SK-N-SH (cell line): Measurements from ENCODE around the gene SIM1. TPM values are rescaled to one million over a fixed set of nuclear protein-coding genes. Genes with fewer than 3 reads are reported as not detected.

ENCODE experiments used
- CTCF ChIA-PET: fragments of 300-600, 350-600 bp; formaldehyde crosslinking; extraction: SDS; loops from one replicate; lab custom pipeline; 2021; lab: Yijun Ruan, JAX
- POLR2A ChIA-PET: fragments of 350-600 bp; sonication (Branson Sonifier 250); formaldehyde crosslinking; extraction: SDS; loops from one replicate; lab custom pipeline; 2020; ENCODE audit warnings: antibody characterized with exemption, inconsistent platforms; lab: Yijun Ruan, JAX
- DNase-seq: peaks from one replicate; pipeline ENCODE4 v3.0.0; 2012
- H2AFZ ChIP-seq: fragments of 200-600 bp; sonication (generic); 2 replicates; pipeline ENCODE4 v1.8.1; 2016; ENCODE audit warnings: antibody characterized with exemption, mild to moderate bottlenecking, low read depth
- H3F3A ChIP-seq: fragments of 200-600 bp; sonication (generic); replicated peaks from 2 replicates; pipeline ENCODE3; 2016; ENCODE audit warnings: antibody characterized with exemption, mild to moderate bottlenecking; ENCODE audit not compliant: insufficient read depth
- H3K27ac ChIP-seq, 2 experiments: fragments of 200-500 bp in 1 of 2; fragments of 200-600 bp in 1 of 2; sonication (Bioruptor generic) in 1 of 2; sonication (generic), shearing (Covaris generic) in 1 of 2; 2 replicates each; pipeline versions ENCODE4 v1.5.1 to v1.6.1; 2014 to 2016; ENCODE audit warnings: low read depth in 2 of 2, inconsistent platforms in 1 of 2, low read length in 1 of 2, mild to moderate bottlenecking in 1 of 2, mixed read lengths in 1 of 2
- H3K27me3 ChIP-seq: fragments of 200-600 bp; sonication (generic), shearing (Covaris generic); 2 replicates; pipeline ENCODE4 v1.6.1; 2016; ENCODE audit warnings: mixed run types; ENCODE audit not compliant: insufficient read depth
- H3K36me3 ChIP-seq, 2 experiments: fragments of 200-500 bp in 1 of 2; fragments of 200-600 bp in 1 of 2; sonication (Bioruptor generic) in 1 of 2; sonication (generic) in 1 of 2; replicated peaks in 1 of 2; 2 replicates each; pipeline versions ENCODE3 to v1.5.1; 2014 to 2016; ENCODE audit warnings: low read length in 1 of 2, mild to moderate bottlenecking in 1 of 2; ENCODE audit not compliant: insufficient read depth in 2 of 2, control insufficient read depth in 1 of 2
- H3K4me1 ChIP-seq, 2 experiments: fragments of 200-500 bp in 1 of 2; fragments of 200-600 bp in 1 of 2; sonication (Bioruptor generic) in 1 of 2; sonication (generic), shearing (Covaris generic) in 1 of 2; 2 replicates each; pipeline versions ENCODE4 v1.5.1 to v1.6.1; 2014 to 2016; ENCODE audit warnings: low read depth in 1 of 2, low read length in 1 of 2, mixed run types in 1 of 2; ENCODE audit not compliant: insufficient read depth in 2 of 2, control insufficient read depth in 1 of 2
- H3K4me2 ChIP-seq: fragments of 200-600 bp; sonication (generic), shearing (Covaris generic); 2 replicates; pipeline ENCODE4 v1.6.1; 2017; ENCODE audit warnings: mixed run types
- H3K4me3 ChIP-seq, 2 experiments: fragments of 200-500 bp in 1 of 2; fragments of 200-600 bp in 1 of 2; sonication (Bioruptor generic) in 1 of 2; sonication (generic), shearing (Covaris generic) in 1 of 2; 2 replicates each; pipeline versions ENCODE4 v1.5.1 to v1.8.1; 2014 to 2016; ENCODE audit warnings: low read depth in 2 of 2, inconsistent platforms in 1 of 2, low read length in 1 of 2, mild to moderate bottlenecking in 1 of 2, mixed read lengths in 1 of 2, moderate library complexity in 1 of 2
- H3K79me2 ChIP-seq: fragments of 200-600 bp; sonication (generic); 2 replicates; pipeline ENCODE4 v1.8.1; 2017; ENCODE audit warnings: mild to moderate bottlenecking; ENCODE audit not compliant: insufficient read depth
- H3K9ac ChIP-seq: fragments of 200-600 bp; sonication (generic); 2 replicates; pipeline ENCODE4 v1.6.1; 2017; ENCODE audit warnings: mixed run types
- H3K9me2 ChIP-seq: fragments of 200-600 bp; sonication (generic); 2 replicates; pipeline ENCODE4 v1.6.1; 2017; ENCODE audit warnings: mixed run types
- H3K9me3 ChIP-seq: fragments of 200-600 bp; sonication (generic); 2 replicates; pipeline ENCODE4 v1.6.1; 2017; ENCODE audit warnings: mixed run types, mild to moderate bottlenecking, moderate library complexity
- H4K20me1 ChIP-seq: fragments of 200-600 bp; sonication (generic); 2 replicates; pipeline ENCODE4 v1.6.1; 2017; ENCODE audit warnings: mild to moderate bottlenecking, mixed run types; ENCODE audit not compliant: insufficient read depth
- EP300 ChIP-seq, 2 experiments: IDR thresholded peaks; 2 replicates each; pipeline versions ENCODE4 v1.4.0 to v1.6.1; 2012; ENCODE audit warnings: borderline replicate concordance in 1 of 2, low read depth in 1 of 2, low read length in 1 of 2
- FOXJ3 ChIP-seq: sonication (generic); formaldehyde crosslinking; IDR thresholded peaks from 2 replicates; pipeline ENCODE4 v1.5.1; 2020; ENCODE audit warnings: mild to moderate bottlenecking, missing genetic modification reagents
- FOXM1 ChIP-seq: IDR thresholded peaks from 2 replicates; pipeline ENCODE4 v1.4.0; 2012; ENCODE audit warnings: low read depth, mild to moderate bottlenecking
- GABPA ChIP-seq: IDR thresholded peaks from 2 replicates; pipeline ENCODE4 v1.4.0; 2012; ENCODE audit warnings: low read depth, mild to moderate bottlenecking
- GATA2 ChIP-seq: sonication (generic); formaldehyde crosslinking; IDR thresholded peaks from 2 replicates; pipeline ENCODE4 v1.5.0; 2020; ENCODE audit warnings: mild to moderate bottlenecking, missing genetic modification reagents
- MEF2A ChIP-seq: IDR thresholded peaks from 2 replicates; pipeline ENCODE4 v1.4.0; 2012; ENCODE audit warnings: low read depth, borderline replicate concordance
- NFIC ChIP-seq: IDR thresholded peaks from 2 replicates; pipeline ENCODE4 v1.4.0; 2012; ENCODE audit warnings: borderline replicate concordance
- POLR2AphosphoS5 ChIP-seq: IDR thresholded peaks from 2 replicates; pipeline ENCODE4 v1.6.1; 2012; ENCODE audit warnings: low read depth, low read length
- RAD21 ChIP-seq: IDR thresholded peaks from 2 replicates; pipeline ENCODE4 v1.6.1; 2012; ENCODE audit warnings: mild to moderate bottlenecking, low read length
- RXRA ChIP-seq: IDR thresholded peaks from 2 replicates; pipeline ENCODE4 v1.4.0; 2012; ENCODE audit warnings: low read depth, mild to moderate bottlenecking, borderline replicate concordance
- SIN3A ChIP-seq: IDR thresholded peaks from 2 replicates; pipeline ENCODE4 v1.6.1; 2012; ENCODE audit warnings: low read depth, mild to moderate bottlenecking, low read length, moderate library complexity, borderline replicate concordance
- SMC3 ChIP-seq: IDR thresholded peaks from 2 replicates; pipeline ENCODE4 v1.6.1; 2012; ENCODE audit warnings: low read depth, low read length, improper control_type of control experiment
- TAF1 ChIP-seq: IDR thresholded peaks from 2 replicates; pipeline ENCODE4 v1.6.1; 2012; ENCODE audit warnings: low read depth, mild to moderate bottlenecking, low read length, moderate library complexity, borderline replicate concordance
- TCF12 ChIP-seq: IDR thresholded peaks from 2 replicates; pipeline ENCODE4 v1.4.0; 2012
- TEAD4 ChIP-seq: IDR thresholded peaks from 2 replicates; pipeline ENCODE4 v1.4.0; 2012; ENCODE audit warnings: mild to moderate bottlenecking, borderline replicate concordance; ENCODE audit not compliant: insufficient read depth
- YY1 ChIP-seq: IDR thresholded peaks from 2 replicates; pipeline ENCODE4 v1.4.0; 2012; ENCODE audit warnings: low read depth, mild to moderate bottlenecking
- WGBS: methylation state at CpG from one replicate; pipeline ENCODE4 v1.1.6; 2017; ENCODE audit warnings: low lambda C conversion rate; 5-methylcytosine and 5-hydroxymethylcytosine counted together
- polyA plus RNA-seq, 3 experiments: library from polyadenylated mRNA; depleted of rRNA; stranded (reverse); fragments of >200 nt; gene quantifications; 2 replicates each; pipeline ENCODE4 v1.2.3, GENCODE V29; 2012
- TF ChIP-seq, protein P1 (sequence below): fragments of 200-600 bp; sonication (generic); IDR thresholded peaks from 2 replicates; pipeline ENCODE4 v1.6.1; 2017; ENCODE audit warnings: antibody characterized with exemption, mild to moderate bottlenecking, moderate library complexity
- TF ChIP-seq, protein P2 (sequence below): fragments of 150-350 bp; IDR thresholded peaks from 2 replicates; pipeline ENCODE4 v1.6.1; 2016; ENCODE audit warnings: mild to moderate bottlenecking, low read depth, low read length
- TF ChIP-seq, protein P3 (sequence below): IDR thresholded peaks from 2 replicates; pipeline ENCODE4 v1.4.0; 2012; ENCODE audit warnings: low read depth
- TF ChIP-seq, protein P4 (sequence below): IDR thresholded peaks from 2 replicates; pipeline ENCODE4 v1.6.1; 2012; ENCODE audit warnings: mild to moderate bottlenecking, low read depth, low read length, moderate library complexity
- TF ChIP-seq, protein P5 (sequence below): IDR thresholded peaks from 2 replicates; pipeline ENCODE4; 2012

Gene SIM1
- polyA plus RNA-seq, 1 of the 3 experiments (the other 2 are of a cell fraction) = not detected

DNA sequence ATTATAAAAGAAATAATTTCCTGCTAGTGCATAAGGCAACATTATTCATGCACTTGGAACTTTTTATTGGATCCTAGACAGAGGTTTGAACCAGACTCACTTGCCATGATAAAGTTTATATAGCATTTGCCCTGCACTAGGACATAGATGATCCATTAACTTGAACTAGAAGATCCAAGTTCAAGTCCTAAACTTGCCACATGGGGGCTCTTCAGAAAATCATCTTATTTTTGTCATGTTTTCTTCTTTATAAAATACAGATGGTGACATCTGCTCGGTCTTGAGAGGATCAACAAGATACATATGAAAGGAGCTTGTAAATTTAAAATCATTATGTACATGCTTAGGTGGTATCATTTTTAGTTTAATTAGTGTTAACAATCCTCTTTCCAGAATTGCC is 94.5 kb downstream of the SIM1 start:
- no peaks in the 10 kb centered on the region for H3K9me3 ChIP-seq
- H3K4me2 ChIP-seq = no peak overlapping the region
- no peaks in the 10 kb centered on the region for H3F3A ChIP-seq
- H2AFZ ChIP-seq = no peak overlapping the region
- H3K36me3 ChIP-seq = no peaks in the 10 kb centered on the region
- ChIA-PET POLR2A (no interaction called here), CTCF (no interaction called here)
- H3K9ac ChIP-seq = no peak overlapping the region
- no peak for TF ChIP-seq SMC3
- TF ChIP-seq, protein P1, sequence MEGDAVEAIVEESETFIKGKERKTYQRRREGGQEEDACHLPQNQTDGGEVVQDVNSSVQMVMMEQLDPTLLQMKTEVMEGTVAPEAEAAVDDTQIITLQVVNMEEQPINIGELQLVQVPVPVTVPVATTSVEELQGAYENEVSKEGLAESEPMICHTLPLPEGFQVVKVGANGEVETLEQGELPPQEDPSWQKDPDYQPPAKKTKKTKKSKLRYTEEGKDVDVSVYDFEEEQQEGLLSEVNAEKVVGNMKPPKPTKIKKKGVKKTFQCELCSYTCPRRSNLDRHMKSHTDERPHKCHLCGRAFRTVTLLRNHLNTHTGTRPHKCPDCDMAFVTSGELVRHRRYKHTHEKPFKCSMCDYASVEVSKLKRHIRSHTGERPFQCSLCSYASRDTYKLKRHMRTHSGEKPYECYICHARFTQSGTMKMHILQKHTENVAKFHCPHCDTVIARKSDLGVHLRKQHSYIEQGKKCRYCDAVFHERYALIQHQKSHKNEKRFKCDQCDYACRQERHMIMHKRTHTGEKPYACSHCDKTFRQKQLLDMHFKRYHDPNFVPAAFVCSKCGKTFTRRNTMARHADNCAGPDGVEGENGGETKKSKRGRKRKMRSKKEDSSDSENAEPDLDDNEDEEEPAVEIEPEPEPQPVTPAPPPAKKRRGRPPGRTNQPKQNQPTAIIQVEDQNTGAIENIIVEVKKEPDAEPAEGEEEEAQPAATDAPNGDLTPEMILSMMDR = peak; percentile 37
- H3K4me3 ChIP-seq = no peak overlapping the region
- H3K27me3 ChIP-seq = no peaks in the 10 kb centered on the region
- H3K4me1 ChIP-seq = no peaks in the 10 kb centered on the region
- WGBS = 18% methylated on average over 1 of the region's 1 CpG
- no peaks in the 10 kb centered on the region for H3K9me2 ChIP-seq
- no peak overlapping the region for H3K27ac ChIP-seq
- no peaks in the 10 kb centered on the region for H3K79me2 ChIP-seq
- DNase-seq = no peak
- H4K20me1 ChIP-seq = no peaks in the 10 kb centered on the region

DNA sequence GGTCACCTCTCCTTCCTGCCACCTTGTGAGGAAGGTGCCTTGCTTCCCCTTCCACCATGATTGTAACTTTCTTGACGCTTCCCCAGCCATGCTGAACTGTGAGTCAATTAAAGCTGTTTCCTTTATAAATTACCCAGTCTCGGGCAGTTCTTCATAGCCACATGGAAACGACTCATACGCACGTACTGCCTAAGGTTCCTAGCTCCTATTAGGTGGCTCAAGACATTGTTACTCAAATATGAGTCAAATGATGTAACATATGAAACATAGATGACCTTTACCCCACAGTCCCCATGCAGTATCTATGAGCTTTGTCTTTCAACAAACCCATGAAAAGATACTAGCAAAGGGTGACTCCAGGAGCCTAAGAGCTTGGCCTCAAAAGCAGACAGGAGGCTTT is 98.3 kb downstream of the SIM1 start:
- H3F3A ChIP-seq = no peaks in the 10 kb centered on the region
- H4K20me1 ChIP-seq = no peaks in the 10 kb centered on the region
- DNase-seq = no peak
- H3K27ac ChIP-seq = no peak overlapping the region
- no peak overlapping the region for H3K9ac ChIP-seq
- CTCF ChIA-PET = no interaction called here
- TF ChIP-seq YY1 = no peak
- TF ChIP-seq, protein P2, sequence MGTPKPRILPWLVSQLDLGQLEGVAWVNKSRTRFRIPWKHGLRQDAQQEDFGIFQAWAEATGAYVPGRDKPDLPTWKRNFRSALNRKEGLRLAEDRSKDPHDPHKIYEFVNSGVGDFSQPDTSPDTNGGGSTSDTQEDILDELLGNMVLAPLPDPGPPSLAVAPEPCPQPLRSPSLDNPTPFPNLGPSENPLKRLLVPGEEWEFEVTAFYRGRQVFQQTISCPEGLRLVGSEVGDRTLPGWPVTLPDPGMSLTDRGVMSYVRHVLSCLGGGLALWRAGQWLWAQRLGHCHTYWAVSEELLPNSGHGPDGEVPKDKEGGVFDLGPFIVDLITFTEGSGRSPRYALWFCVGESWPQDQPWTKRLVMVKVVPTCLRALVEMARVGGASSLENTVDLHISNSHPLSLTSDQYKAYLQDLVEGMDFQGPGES = no peak
- TF ChIP-seq, protein P3, sequence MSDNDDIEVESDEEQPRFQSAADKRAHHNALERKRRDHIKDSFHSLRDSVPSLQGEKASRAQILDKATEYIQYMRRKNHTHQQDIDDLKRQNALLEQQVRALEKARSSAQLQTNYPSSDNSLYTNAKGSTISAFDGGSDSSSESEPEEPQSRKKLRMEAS = no peak
- no peak for TF ChIP-seq TEAD4
- no peak for TF ChIP-seq SIN3A
- TF ChIP-seq, protein P4, sequence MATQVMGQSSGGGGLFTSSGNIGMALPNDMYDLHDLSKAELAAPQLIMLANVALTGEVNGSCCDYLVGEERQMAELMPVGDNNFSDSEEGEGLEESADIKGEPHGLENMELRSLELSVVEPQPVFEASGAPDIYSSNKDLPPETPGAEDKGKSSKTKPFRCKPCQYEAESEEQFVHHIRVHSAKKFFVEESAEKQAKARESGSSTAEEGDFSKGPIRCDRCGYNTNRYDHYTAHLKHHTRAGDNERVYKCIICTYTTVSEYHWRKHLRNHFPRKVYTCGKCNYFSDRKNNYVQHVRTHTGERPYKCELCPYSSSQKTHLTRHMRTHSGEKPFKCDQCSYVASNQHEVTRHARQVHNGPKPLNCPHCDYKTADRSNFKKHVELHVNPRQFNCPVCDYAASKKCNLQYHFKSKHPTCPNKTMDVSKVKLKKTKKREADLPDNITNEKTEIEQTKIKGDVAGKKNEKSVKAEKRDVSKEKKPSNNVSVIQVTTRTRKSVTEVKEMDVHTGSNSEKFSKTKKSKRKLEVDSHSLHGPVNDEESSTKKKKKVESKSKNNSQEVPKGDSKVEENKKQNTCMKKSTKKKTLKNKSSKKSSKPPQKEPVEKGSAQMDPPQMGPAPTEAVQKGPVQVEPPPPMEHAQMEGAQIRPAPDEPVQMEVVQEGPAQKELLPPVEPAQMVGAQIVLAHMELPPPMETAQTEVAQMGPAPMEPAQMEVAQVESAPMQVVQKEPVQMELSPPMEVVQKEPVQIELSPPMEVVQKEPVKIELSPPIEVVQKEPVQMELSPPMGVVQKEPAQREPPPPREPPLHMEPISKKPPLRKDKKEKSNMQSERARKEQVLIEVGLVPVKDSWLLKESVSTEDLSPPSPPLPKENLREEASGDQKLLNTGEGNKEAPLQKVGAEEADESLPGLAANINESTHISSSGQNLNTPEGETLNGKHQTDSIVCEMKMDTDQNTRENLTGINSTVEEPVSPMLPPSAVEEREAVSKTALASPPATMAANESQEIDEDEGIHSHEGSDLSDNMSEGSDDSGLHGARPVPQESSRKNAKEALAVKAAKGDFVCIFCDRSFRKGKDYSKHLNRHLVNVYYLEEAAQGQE = no peak
- TF ChIP-seq, protein P5, sequence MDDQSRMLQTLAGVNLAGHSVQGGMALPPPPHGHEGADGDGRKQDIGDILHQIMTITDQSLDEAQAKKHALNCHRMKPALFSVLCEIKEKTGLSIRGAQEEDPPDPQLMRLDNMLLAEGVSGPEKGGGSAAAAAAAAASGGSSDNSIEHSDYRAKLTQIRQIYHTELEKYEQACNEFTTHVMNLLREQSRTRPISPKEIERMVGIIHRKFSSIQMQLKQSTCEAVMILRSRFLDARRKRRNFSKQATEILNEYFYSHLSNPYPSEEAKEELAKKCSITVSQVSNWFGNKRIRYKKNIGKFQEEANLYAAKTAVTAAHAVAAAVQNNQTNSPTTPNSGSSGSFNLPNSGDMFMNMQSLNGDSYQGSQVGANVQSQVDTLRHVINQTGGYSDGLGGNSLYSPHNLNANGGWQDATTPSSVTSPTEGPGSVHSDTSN = no peak
- TF ChIP-seq EP300 (IDR thresholded peaks at IDR 0.05; ENCODE audit: borderline replicate concordance in 1 of 2, low read depth in 1 of 2, low read length in 1 of 2) = no peak
- TF ChIP-seq FOXJ3 = no peak
- no peak for TF ChIP-seq GABPA
- no peak for TF ChIP-seq TAF1
- TF ChIP-seq TCF12 = no peak
- no peak for TF ChIP-seq RXRA
- no peak for TF ChIP-seq MEF2A
- TF ChIP-seq SMC3 = no peak
- TF ChIP-seq RAD21 = no peak
- TF ChIP-seq POLR2AphosphoS5 = no peak
- TF ChIP-seq GATA2 (CRISPR knock-in tag) = no peak
- no peak for TF ChIP-seq FOXM1
- no peak for TF ChIP-seq NFIC
- H2AFZ ChIP-seq = no peak overlapping the region
- H3K79me2 ChIP-seq = no peaks in the 10 kb centered on the region
- no peaks in the 10 kb centered on the region for H3K36me3 ChIP-seq
- no peak overlapping the region for H3K4me2 ChIP-seq
- no peak overlapping the region for H3K4me3 ChIP-seq
- POLR2A ChIA-PET = no interaction called here
- no peaks in the 10 kb centered on the region for H3K27me3 ChIP-seq
- H3K4me1 ChIP-seq = no peaks in the 10 kb centered on the region
- no peaks in the 10 kb centered on the region for H3K9me2 ChIP-seq
- H3K9me3 ChIP-seq = no peaks in the 10 kb centered on the region
- WGBS = 43% methylated on average over 5 of the region's 5 CpGs
